MCF 10A (cell line): ENCODE data around the gene SNRPD3. TPM values are rescaled to one million over a fixed set of nuclear protein-coding genes. Genes with fewer than 3 reads are reported as not detected.

Source experiments
- BruUV-seq: library from RNA; stranded (reverse); fragments of 400-500 nt; replicated peaks from 2 replicates; lab custom pipeline; 2021; lab: Mats Ljungman, UMichigan
- CTCF ChIA-PET: fragments of 300-600 bp; sonication (Branson Sonifier 250); formaldehyde crosslinking; extraction: SDS; loops from one replicate; lab custom pipeline; 2021; ENCODE audit warnings: antibody characterized with exemption, inconsistent platforms; lab: Yijun Ruan, JAX
- POLR2A ChIA-PET: fragments of 300-600, 350-650 bp; sonication (Branson Sonifier 250); formaldehyde crosslinking; extraction: SDS; loops from one replicate; lab custom pipeline; 2020; ENCODE audit warnings: antibody characterized with exemption, inconsistent platforms; lab: Yijun Ruan, JAX
- DNase-seq: peaks from one replicate; pipeline ENCODE4 v3.0.0-alpha.2; 2018; ENCODE audit not compliant: unreplicated experiment
- H3K27ac Mint-ChIP-seq: one replicate; pipeline ENCODE4 v1.8.0; 2022; ENCODE audit warnings: mild to moderate bottlenecking, low read depth, mixed read lengths; ENCODE audit not compliant: unreplicated experiment
- H3K27me3 Mint-ChIP-seq: one replicate; pipeline ENCODE4 v1.8.0; 2022; ENCODE audit warnings: mixed read lengths; ENCODE audit not compliant: insufficient read depth, unreplicated experiment
- H3K36me3 Mint-ChIP-seq: one replicate; pipeline ENCODE4 v1.8.0; 2022; ENCODE audit warnings: mild to moderate bottlenecking, moderate library complexity, mixed read lengths; ENCODE audit not compliant: insufficient read depth, unreplicated experiment
- H3K4me1 Mint-ChIP-seq: one replicate; pipeline ENCODE4 v1.8.0; 2022; ENCODE audit warnings: mixed read lengths; ENCODE audit not compliant: insufficient read depth, unreplicated experiment
- H3K4me3 Mint-ChIP-seq: one replicate; pipeline ENCODE4 v1.8.0; 2022; ENCODE audit warnings: mild to moderate bottlenecking, moderate library complexity, mixed read lengths; ENCODE audit not compliant: unreplicated experiment
- H3K9me3 Mint-ChIP-seq: one replicate; pipeline ENCODE4 v1.8.0; 2022; ENCODE audit warnings: mixed read lengths; ENCODE audit not compliant: unreplicated experiment
- intact Hi-C: fragments of 100-400 bp; cut with micrococcal nuclease; formaldehyde crosslinking; loops from 2 replicates; pipeline ENCODE4 v1.14.1; 2022
- total RNA-seq: library from RNA; stranded (reverse); gene quantifications from 2 replicates; pipeline ENCODE4 v1.2.3, GENCODE V29; 2022
- TF ChIP-seq, protein P1 (sequence below): fragments of 200-600 bp; IDR thresholded peaks from one replicate; pipeline ENCODE4 v1.8.0; 2022; ENCODE audit warnings: antibody characterized with exemption, mild to moderate bottlenecking; ENCODE audit not compliant: unreplicated experiment

SNRPD3 gene
- total RNA-seq, 1 experiment from 2014 or later: 94.6 TPM

DNA sequence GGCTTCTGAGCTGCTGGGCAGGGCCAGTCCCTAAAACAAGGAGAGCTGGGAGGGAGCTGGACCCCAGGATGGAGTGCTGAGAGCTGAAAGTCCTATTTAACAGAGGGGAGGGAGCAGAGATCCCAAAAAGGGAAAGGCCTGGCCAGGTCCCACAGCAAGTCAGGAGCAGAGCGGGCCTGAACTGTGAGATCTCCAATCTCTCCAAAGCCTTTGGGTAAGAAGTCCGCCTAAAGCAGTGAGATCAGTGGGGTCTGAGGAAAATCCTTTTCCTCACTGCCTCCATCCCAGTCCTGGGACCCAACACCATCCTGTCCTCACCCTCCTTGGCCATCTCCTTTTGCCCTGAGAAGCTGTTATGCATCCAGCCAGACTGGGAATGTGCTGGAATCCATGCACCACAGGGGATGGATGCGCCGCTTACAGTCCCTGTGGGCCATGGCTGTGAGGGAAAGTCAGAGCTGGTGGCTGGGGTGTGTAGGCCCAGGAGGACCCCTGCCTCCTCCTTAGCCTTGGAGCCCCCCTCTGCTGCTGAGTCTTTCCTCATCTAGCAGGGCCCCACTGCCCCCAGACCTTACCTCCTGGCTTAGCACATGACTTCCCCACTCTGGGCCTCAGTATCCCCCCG is 28.5 kb downstream of the SNRPD3 start:
- H3K9me3 Mint-ChIP-seq: no peaks in the 10 kb centered on the region
- no peaks in the 10 kb centered on the region for H3K36me3 Mint-ChIP-seq
- no peak overlapping the region for H3K4me3 Mint-ChIP-seq
- POLR2A ChIA-PET: interaction anchor here (0.9 to 1.4 kb wide), 2 partner anchors 11 to 20 kb away, joined by 4 to 5 read pairs; no protein-coding TSS in a partner anchor
- H3K4me1 Mint-ChIP-seq: peaks cover 8% of the 10 kb centered on the region
- no peak for DNase-seq
- H3K27ac Mint-ChIP-seq: no peak overlapping the region
- H3K27me3 Mint-ChIP-seq: no peaks in the 10 kb centered on the region
- no TSS peak for BruUV-seq
- TF ChIP-seq, protein P1, sequence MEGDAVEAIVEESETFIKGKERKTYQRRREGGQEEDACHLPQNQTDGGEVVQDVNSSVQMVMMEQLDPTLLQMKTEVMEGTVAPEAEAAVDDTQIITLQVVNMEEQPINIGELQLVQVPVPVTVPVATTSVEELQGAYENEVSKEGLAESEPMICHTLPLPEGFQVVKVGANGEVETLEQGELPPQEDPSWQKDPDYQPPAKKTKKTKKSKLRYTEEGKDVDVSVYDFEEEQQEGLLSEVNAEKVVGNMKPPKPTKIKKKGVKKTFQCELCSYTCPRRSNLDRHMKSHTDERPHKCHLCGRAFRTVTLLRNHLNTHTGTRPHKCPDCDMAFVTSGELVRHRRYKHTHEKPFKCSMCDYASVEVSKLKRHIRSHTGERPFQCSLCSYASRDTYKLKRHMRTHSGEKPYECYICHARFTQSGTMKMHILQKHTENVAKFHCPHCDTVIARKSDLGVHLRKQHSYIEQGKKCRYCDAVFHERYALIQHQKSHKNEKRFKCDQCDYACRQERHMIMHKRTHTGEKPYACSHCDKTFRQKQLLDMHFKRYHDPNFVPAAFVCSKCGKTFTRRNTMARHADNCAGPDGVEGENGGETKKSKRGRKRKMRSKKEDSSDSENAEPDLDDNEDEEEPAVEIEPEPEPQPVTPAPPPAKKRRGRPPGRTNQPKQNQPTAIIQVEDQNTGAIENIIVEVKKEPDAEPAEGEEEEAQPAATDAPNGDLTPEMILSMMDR: no peak
- intact Hi-C loops: no loop called here
- CTCF ChIA-PET: interaction anchor here (0.7 kb wide), 1 partner anchor 16 kb away, joined by 3 read pairs; no protein-coding TSS in a partner anchor

DNA sequence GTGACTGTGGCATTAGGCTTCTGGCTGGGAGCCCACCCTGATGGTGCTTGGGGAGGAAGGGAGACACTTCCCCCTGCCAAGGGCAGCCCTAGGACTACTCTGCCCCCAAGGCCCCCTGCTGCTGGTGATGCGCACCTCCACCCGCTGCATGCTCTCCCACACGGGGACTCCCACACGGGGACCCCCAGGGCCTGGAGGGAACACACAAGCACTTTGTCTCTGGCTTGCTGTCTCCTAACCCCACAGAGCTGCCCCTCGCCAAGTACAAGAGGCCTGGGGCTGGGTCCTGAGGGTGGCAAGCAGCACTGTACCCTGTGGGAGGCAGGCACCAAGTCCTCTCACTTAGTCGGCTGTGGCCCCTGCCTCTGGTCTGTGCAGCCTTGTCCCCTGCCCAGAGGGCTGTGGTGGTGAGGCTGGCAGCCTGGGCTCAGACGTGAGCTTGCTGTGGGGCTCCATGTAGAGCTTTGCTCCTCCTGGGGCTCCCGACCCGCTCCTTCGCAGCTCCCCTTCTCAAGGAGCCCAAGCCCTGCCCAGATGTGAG is 29.1 kb downstream of the SNRPD3 start:
- BruUV-seq: no TSS peak
- Mint-ChIP-seq H3K36me3 (no peaks in the 10 kb centered on the region), H3K27ac (no peak overlapping the region), H3K4me1 (peaks cover 8% of the 10 kb centered on the region), H3K27me3 (no peaks in the 10 kb centered on the region), H3K9me3 (no peaks in the 10 kb centered on the region), H3K4me3 (no peak overlapping the region)
- CTCF ChIA-PET: interaction anchor here (0.7 kb wide), 1 partner anchor 16 kb away, joined by 3 read pairs; no protein-coding TSS in a partner anchor
- DNase-seq: no peak
- intact Hi-C loops: no loop called here
- TF ChIP-seq, protein P1: no peak
- POLR2A ChIA-PET: no interaction called here

DNA sequence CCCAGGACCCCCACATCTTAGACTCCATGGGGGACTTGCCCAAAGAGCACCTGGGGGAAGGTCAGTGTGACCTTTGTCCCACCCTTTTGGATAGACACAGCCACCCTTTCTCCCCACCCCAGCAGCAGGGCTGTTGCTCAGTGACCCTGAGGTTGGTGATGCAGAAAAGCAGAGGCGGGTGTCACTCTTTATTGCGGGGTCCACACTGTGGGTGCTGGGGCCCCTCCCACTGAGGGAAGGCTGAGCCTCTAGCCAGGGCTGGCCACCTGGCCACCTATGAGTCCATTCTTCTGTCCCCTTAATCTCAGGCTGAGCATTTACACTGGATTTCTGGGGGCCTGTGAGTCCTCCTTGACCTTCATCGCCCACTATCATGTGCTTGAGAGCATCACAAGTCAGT is 29.7 kb downstream of the SNRPD3 start:
- no peak for DNase-seq
- no peaks in the 10 kb centered on the region for H3K27me3 Mint-ChIP-seq
- no peaks in the 10 kb centered on the region for H3K9me3 Mint-ChIP-seq
- peaks cover 2% of the 10 kb centered on the region for H3K4me1 Mint-ChIP-seq
- no TSS peak for BruUV-seq
- H3K4me3 Mint-ChIP-seq: no peak overlapping the region
- TF ChIP-seq, protein P1: no peak
- intact Hi-C loops: no loop called here
- no peaks in the 10 kb centered on the region for H3K36me3 Mint-ChIP-seq
- POLR2A ChIA-PET: no interaction called here
- no peak overlapping the region for H3K27ac Mint-ChIP-seq
- CTCF ChIA-PET: no interaction called here

DNA sequence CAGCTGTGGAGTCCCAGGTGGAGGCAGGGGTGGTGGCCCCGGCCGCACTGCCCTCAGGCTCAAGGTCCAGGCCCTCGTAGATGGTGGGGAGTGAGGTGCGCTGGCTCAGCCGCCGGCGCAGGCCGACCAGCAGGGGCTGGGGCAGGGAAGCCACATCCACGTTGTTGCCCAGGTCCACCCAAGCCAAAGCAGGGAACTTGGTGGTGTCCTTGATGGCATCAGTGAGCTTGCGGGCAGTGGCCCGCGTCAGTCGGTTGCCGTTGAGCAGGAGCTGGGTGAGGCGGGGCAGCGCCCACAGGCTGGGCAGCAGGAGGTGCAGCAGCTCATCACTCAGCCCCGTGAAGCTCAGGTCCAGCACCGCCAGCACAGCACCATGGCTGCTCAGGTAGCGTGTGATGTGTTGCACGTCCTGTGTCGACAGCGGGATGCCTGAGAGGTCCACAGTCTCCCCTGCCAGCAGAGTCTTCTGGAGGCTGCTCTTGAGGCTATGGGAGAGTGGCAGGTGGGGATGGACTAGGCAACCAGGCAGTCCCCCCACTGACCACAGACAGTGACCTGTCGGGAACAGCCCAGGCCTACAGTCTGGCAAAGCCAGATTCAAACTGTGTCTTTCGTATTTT is 30.2 kb downstream of the SNRPD3 start:
- DNase-seq: no peak
- no peaks in the 10 kb centered on the region for H3K27me3 Mint-ChIP-seq
- CTCF ChIA-PET: no interaction called here
- no peaks in the 10 kb centered on the region for H3K9me3 Mint-ChIP-seq
- TF ChIP-seq, protein P1: no peak
- intact Hi-C loops: no loop called here
- no peak overlapping the region for H3K27ac Mint-ChIP-seq
- no peak overlapping the region for H3K4me3 Mint-ChIP-seq
- BruUV-seq: no TSS peak
- no peaks in the 10 kb centered on the region for H3K4me1 Mint-ChIP-seq
- POLR2A ChIA-PET: no interaction called here
- no peaks in the 10 kb centered on the region for H3K36me3 Mint-ChIP-seq
